Measurements from ENCODE around the gene TMEM143.

TMEM143 gene

DNA sequence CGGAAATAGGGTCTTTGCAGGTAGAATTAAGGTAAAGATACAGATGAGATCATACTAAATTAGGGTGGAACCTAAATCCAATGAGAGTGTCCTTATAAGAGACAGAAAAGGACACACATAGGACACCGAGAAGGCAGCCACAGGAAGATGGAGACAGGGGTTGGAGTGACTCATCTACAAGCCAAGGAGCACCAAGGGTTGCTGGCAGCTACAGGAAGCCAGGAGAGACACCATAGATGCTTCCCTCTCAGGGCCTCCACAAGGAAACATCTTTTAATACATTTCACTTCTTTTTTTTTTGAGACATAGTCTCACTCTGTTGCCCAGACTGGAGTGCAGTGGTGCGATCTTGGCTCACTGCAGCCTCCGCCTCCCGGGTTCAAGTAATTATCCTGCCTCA lies 10.1 kb downstream of the TMEM143 start:
- no peak for DNase-seq

GRCh38 chr19:48351341-48351752 lies 12.4 kb downstream of the TMEM143 start:
- peak; percentile 87 for DNase-seq

DNA sequence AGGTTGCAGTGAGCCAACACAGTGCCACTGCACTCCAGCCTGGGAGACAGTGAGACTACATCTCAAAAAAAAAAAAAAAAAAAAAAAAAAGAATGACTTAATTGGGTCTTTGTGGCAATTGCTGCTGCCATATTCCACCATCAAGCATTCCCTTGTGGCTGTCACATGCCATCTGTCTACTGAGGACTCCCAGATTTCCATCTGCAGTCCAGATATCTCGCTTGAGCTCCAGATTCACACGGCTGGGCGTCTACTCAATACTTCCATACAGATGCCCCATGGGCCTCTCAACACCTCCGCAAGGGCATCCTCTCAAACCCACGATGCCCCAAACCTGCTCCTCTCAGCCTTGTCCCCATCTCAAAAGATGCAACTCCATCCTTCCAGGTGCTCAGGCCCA lies 12.9 kb downstream of the TMEM143 start:
- DNase-seq = peak; percentile 38

DNA sequence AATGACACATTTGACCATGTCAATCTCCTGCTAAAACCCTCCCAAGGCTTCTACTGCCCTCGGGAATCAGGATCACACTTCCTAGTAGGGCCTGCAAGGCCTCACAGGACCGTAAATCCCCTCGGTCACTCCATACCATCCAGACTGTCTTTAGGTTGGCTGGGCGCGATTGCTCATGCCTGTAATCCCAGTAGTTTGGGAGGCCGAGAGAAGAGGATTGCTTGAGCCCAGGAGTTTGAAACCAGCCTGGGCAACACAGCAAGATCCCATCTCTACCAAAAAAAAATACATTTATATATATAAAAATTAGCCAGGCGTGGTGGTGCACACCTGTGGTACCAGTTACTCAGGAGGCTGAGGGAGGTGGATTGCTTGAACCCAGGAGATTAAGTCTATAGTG lies 15.0 kb downstream of the TMEM143 start:
- no peak for DNase-seq

DNA sequence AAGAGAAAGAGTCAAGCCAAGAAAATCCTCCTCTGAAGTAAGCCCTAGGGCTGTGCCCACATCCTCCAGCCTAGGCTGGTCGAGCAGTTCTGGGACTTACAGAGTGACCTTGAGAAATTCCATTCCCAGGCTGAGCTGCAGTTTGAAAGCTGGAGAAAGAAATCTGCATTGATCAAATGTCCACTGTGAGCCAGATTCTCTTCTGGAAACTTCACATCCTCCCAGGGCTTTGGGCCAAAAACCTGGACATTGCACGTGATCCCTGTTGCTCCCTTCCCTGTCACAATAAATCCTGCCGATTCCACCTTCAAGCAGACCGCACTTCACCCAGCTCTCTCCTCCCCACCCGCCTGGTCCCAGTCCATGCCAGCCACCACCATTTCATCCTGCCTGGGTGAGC lies 15.7 kb downstream of the TMEM143 start:
- no peak for DNase-seq

GRCh38 chr19:48346191-48346590 lies 17.5 kb downstream of the TMEM143 start:
- DNase-seq = no peak

GRCh38 chr19:48344892-48345291 lies 18.8 kb downstream of the TMEM143 start:
- DNase-seq = peak; percentile 88

GRCh38 chr19:48342841-48343540 lies 20.7 kb downstream of the TMEM143 start:
- no peak for DNase-seq

- no peak for DNase-seq
Measured at GRCh38 chr19:48342414-48342738, 21.4 kb downstream of the TMEM143 start.

DNA sequence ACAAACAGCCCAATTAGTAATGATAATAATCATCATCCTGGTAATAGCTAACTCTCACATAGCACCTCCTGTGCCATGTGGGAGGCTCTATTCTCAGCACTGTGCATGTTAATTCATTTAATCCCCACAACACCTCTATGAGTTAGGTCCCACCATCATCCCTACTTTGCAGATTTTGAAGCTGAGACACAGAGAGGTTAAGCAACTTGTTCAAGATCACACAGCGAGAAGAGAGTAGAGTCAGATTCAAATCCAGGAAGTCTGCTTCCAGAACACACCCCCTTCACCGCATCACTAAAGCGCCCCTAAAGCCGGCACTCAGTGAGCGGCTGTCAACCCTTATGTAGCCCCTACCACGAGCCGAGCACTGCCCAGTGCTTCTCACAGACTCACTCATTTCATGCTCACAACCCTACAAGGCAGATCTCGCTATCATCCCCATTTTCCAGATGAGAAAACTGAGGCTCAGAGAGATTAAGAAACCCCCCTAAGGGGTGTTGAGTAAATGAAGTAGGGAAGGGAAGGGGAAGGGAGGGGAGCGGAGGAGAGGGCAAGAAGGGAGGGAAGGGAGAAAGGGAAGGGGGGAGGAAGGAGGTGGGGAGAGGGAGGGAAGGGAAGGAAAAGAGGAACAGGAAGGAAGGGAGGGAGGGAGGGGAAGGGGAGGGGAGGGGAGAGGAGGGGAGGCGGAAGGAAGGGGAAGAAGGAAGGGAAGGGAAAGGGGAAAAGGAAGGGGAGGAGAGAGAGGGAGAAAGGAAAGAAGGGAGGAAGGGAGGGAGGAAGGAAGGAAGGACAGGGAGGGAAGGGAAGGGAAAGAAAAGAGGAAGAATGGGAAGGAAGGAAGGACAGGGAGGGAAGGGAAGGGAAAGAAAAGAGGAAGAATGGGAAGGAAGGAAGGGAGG lies 22.0 kb downstream of the TMEM143 start:
- no peak for DNase-seq

DNA sequence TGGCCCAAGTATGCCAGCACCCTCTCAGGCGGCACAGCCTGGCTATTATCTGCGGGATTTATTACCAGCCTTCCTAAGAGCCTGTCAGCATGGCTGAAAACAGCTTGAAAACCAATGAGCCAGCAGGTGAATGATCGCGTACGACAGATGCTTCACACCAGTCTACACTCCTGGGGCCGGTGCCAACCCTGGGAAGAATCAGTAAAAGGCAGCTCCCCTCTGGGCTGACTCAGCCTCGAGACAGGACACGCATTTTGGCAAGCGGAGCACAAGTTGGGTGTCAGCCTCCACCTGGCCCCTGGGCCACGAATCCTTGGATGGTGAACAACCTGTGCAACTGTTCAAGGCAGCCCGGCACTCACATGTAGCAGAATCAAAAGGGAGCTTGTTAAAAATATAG lies 22.7 kb downstream of the TMEM143 start:
- DNase-seq = peak; percentile 24

GRCh38 chr19:48338802-48339503 lies 24.8 kb downstream of the TMEM143 start:
- peak; percentile 33 for DNase-seq

DNA sequence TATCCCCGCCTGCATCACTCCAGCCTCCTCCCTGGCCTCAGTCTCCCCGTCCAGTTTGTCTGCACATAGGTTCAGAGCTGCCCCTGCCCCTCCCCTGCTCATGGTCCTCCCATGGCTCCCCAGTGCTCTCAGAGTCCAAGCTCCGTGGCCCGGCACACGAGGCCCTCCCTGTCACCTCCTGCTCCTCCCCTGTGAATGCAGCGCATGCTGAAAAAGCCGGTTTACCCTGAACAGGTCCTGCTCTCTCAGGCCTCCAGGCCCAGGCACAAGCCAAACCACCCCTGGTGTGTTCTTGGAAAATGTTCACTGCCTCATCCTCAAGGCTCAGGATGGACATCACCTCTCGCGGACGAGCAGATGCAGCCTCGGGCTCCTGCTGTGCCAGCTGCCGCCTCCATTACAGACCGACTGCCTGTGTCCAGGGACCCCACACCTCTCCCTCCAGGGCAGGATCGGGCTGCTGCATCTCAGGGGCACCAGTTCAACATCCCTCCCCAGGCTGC lies 25.4 kb downstream of the TMEM143 start:
- no peak for DNase-seq

GRCh38 chr19:48333467-48334384 lies 30.0 kb downstream of the TMEM143 start:
- peak; percentile 97 for DNase-seq

DNA sequence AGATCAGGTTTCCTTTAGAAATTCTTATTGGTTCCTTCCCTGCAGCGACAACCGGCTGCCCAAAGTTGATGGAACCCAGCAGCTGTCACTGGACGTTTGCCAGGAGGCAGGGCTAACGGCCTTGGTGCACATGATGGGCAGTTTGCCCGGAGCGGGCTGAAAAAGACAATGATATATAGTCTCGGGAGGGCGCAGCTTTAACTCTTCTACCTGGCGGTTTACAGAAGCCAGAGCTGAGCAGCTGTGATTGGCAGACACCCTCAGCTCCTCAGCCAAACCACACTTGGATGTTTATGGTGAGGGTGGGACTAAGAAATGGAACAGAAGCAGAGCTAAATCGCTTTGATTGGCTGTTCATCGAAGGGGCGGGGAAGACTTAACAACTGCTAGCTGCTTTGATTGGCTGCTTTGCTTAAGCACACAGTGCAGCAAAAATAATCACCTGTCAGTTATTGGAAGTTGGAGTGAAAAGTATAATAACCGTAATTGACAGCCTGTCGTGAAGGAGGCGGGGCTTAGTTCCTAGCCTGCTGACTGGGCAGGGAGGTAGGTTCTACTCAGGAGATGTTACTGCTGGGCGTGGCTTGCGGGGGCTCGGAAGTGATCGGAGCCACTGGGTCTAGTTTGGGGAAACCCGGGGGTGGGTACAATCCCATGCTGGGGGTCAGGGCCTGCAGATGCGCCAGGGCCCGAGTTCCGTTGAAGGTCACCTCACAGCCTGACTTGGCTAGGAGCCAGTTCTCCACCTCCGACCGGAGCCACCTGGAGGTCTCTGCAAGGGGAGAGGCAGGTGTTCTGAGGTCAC lies 30.9 kb downstream of the TMEM143 start:
- peak; percentile 100 for DNase-seq

GRCh38 chr19:48332351-48332661 lies 31.4 kb downstream of the TMEM143 start:
- no peak for DNase-seq

GRCh38 chr19:48330012-48330681 lies 33.6 kb downstream of the TMEM143 start:
- peak; percentile 97 for DNase-seq

DNA sequence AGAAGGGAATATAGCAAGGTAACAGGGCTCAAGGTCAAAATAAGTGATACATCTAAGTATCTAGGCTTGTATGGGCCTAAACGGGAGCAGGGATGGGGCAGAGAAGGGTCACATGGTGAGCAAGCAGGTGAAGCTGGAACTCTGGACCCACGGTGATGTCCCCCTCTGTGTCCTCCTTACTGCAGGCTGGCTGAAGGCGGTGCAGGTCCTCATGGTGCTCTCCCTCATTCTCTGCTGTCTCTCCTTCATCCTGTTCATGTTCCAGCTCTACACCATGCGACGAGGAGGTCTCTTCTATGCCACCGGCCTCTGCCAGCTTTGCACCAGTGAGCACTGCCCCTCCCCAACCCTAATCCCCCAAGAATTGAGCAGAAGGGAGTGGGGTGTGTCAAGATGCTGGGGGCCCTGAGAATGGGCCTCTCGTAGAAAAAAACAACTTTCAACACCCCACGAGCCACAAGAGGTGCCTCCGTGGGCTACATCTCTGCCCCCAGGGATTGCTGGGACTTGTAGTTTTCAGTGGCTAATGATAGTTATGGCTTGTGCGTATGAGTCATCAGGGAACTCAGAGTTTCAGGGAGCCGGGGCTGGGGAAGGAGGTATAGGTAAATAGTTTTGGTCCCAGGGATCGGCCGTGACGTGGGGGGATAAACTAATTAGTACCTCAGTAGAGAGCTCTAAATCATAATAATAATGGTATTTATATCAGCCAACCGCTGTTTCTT lies 34.4 kb downstream of the TMEM143 start:
- peak; percentile 65 for DNase-seq

- peak; percentile 88 for DNase-seq
Measured at GRCh38 chr19:48325265-48325910, 38.4 kb downstream of the TMEM143 start, which contains the start of gene EMP3. Gene EMP3, plus strand, starts transcription at chr19:48325552. Its CDS starts 1,293 bp downstream, at chr19:48326845.
